NB4 (cell line): ENCODE data around the gene CDKAL1.
"Not testable (repeated sequence)": the region's sequence is repeated elsewhere in the genome, so short reads cannot be mapped to it uniquely, and the experiment has no call there.

Experiments used
- DNase-seq: peaks from one replicate; pipeline ENCODE4 v3.0.0; 2010; ENCODE audit warnings: low read depth
- H3K4me3 ChIP-seq: one replicate; pipeline ENCODE4 v1.5.1; 2011; ENCODE audit warnings: mild to moderate bottlenecking, low read depth, low read length, moderate library complexity
- MAX ChIP-seq: IDR thresholded peaks from 2 replicates; pipeline ENCODE4 v1.6.1; 2011; ENCODE audit warnings: low read depth, low read length
- MYC ChIP-seq: IDR thresholded peaks from 2 replicates; pipeline ENCODE4 v1.6.1; 2011; ENCODE audit warnings: low read depth, low read length
- POLR2A ChIP-seq: IDR thresholded peaks from 2 replicates; pipeline ENCODE4 v1.6.1; 2011; ENCODE audit warnings: mild to moderate bottlenecking; ENCODE audit not compliant: insufficient read length; ENCODE audit errors: extremely low read depth
- TF ChIP-seq, protein P1 (sequence below): IDR thresholded peaks from one replicate; pipeline ENCODE4 v1.5.1; 2012; ENCODE audit warnings: low read depth, low read length

Gene CDKAL1

GRCh38 chr6:20541382-20541781, 7.1 kb downstream of the CDKAL1 start:
- no peak overlapping the region for H3K4me3 ChIP-seq
- TF ChIP-seq POLR2A (no peak), MAX (no peak), MYC (no peak)
- TF ChIP-seq, protein P1, sequence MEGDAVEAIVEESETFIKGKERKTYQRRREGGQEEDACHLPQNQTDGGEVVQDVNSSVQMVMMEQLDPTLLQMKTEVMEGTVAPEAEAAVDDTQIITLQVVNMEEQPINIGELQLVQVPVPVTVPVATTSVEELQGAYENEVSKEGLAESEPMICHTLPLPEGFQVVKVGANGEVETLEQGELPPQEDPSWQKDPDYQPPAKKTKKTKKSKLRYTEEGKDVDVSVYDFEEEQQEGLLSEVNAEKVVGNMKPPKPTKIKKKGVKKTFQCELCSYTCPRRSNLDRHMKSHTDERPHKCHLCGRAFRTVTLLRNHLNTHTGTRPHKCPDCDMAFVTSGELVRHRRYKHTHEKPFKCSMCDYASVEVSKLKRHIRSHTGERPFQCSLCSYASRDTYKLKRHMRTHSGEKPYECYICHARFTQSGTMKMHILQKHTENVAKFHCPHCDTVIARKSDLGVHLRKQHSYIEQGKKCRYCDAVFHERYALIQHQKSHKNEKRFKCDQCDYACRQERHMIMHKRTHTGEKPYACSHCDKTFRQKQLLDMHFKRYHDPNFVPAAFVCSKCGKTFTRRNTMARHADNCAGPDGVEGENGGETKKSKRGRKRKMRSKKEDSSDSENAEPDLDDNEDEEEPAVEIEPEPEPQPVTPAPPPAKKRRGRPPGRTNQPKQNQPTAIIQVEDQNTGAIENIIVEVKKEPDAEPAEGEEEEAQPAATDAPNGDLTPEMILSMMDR, result no peak
- no peak for DNase-seq

- no peak overlapping the region for H3K4me3 ChIP-seq
- DNase-seq, result no peak
- TF ChIP-seq POLR2A, result no peak
- TF ChIP-seq, protein P1, result no peak
Observed at GRCh38 chr6:20542927-20543602, 8.8 kb downstream of the CDKAL1 start.

- no peak overlapping the region for H3K4me3 ChIP-seq
- DNase-seq, result no peak
- TF ChIP-seq POLR2A, result no peak
- TF ChIP-seq MAX, result no peak
- no peak for TF ChIP-seq MYC
Observed at GRCh38 chr6:20548264-20548663, 14.0 kb downstream of the CDKAL1 start.

DNA sequence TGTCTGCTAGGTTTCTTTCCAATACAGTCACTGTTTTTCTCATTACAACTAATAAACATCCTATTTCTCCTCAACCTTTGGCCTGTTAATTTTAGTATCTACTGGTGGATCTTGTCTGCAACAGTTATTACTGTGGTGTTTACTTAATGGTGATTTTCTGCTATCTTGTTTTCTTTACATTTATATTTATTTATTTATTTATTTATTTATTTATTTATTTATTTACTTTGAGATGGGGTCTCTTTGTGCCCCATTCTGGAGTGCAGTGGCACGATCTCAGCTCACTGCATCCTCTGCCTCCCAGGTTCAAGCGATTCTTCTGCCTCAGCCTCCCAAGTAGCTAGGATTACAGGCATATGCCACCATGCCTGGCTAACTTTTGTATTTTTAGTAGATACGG, 15.1 kb downstream of the CDKAL1 start:
- not testable (repeated sequence) for H3K4me3 ChIP-seq

DNA sequence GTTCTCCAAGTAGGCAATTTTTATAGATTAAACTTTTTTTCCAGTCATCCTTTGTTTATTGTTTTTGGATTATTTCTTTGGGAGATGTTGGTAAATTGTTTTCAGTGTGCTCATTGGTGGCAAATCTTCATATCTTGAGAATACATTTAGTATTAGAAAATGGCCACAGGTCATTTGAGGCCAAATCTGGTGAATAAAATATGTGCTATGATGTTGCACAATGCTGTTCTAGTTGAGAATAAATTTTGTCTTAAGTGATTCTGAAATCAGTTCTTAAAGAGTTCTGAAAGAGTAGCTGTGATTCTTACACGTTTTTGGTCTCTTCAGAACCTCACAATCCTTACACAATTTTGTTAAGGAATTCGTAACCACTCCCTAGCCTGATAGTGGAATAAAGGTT, 20.1 kb downstream of the CDKAL1 start:
- H3K4me3 ChIP-seq, result no peak overlapping the region
- no peak for DNase-seq
- TF ChIP-seq, protein P1, result no peak
- TF ChIP-seq POLR2A (no peak), MYC (no peak), MAX (no peak)

More for the DNA sequence above, 15.1 kb downstream of the CDKAL1 start:
- not testable (repeated sequence) for DNase-seq

DNA sequence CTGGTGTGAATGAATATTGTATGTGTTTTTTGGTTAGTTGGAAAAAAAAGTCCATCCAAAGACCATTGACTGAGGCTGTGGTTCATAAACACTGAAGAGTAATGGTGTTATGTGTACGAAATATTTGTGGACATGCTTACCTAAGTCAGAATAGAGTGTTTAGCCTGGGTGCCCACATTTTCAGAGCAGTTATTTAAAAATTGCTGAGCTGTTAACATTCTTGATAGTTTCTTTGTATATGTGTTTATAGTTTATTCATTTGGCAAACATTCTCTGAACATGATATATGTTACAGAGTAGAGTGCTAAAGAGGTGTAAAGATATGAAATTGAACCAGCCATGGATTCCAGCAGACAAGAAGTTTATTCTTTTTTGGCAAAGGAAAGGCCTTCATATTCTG, 20.6 kb downstream of the CDKAL1 start:
- no peak overlapping the region for H3K4me3 ChIP-seq
- no peak for DNase-seq
- TF ChIP-seq, protein P1, result no peak
- TF ChIP-seq POLR2A, result no peak
- TF ChIP-seq MAX, result no peak
- no peak for TF ChIP-seq MYC

DNA sequence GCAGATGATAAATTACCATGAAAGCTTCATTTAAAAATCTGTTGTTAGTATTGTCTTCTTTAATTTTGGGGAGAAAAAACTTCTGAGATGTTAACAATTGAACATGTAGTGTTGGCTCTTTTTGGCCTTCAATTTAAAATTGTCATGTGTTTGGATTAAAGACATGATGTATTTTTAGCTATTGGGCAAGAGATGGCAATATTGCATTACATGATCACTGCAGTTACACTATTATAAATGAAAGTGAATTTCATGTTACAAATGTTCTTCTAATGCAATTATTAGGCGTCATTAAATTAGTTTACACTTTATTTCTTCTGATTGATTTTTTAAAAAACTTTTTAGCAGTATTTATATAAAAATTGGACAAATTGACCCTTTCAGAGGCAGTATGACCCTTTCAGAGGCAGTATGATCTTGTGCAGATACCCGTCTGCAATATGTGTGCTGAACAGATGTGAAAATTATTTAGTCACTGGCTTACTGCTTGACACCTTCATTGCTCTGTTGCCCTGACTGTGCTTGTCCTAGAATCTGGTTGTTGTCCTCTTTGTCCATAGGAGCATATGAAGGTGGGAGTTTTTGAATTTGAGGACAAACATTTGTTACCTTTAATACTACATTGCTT, 25.8 kb downstream of the CDKAL1 start:
- DNase-seq, result no peak
- no peak for TF ChIP-seq MAX
- no peak for TF ChIP-seq MYC
- no peak for TF ChIP-seq POLR2A
- TF ChIP-seq, protein P1, result no peak

More for the DNA sequence above, 25.8 kb downstream of the CDKAL1 start:
- no peak overlapping the region for H3K4me3 ChIP-seq
